ENCODE results near the gene PLXNB1. TPM values are rescaled to one million over a fixed set of nuclear protein-coding genes. Genes with fewer than 3 reads are reported as not detected.

Gene PLXNB1
- total and polyA plus RNA-seq, 4 donors, result 36.0 to 123 (median 86.1) TPM

GRCh38 chr3:48398701-48399386, 31.0 kb downstream of the PLXNB1 start:
- no peaks in the 10 kb centered on the region for H3K27me3 ChIP-seq (ENCODE audit: control insufficient read depth in 3 of 3, insufficient read depth in 3 of 3, low read length in 2 of 3)
- WGBS, 2 donors, result 51 to 79% methylated on average over 11 of the region's 11 CpGs
- ATAC-seq (ENCODE audit: insufficient read depth, low FRiP score) (no peak), DNase-seq (no peak)
- no peak for TF ChIP-seq CTCF (IDR thresholded peaks at IDR 0.05; ENCODE audit: control extremely low read depth, extremely low read depth)
- H3K4me3 ChIP-seq, result no peak overlapping the region
- peaks cover 0 to 3% (median 0%) of the 10 kb centered on the region in 4 donors for H3K36me3 ChIP-seq (ENCODE audit: control insufficient read depth in 4 of 4, insufficient read depth in 4 of 4, low read length in 4 of 4)
- no peaks in the 10 kb centered on the region for H3K9me3 ChIP-seq (ENCODE audit: control insufficient read depth in 4 of 4, insufficient read depth in 3 of 4, low read length in 3 of 4)
- H3K4me1 ChIP-seq (ENCODE audit: control insufficient read depth in 5 of 5, insufficient read depth in 5 of 5, low read length in 5 of 5), result no peaks in the 10 kb centered on the region
- H3K9ac ChIP-seq (ENCODE audit: insufficient read depth in 1 of 2, low read length in 2 of 2), result no peak overlapping the region
- no peak overlapping the region for H3K27ac ChIP-seq (ENCODE audit: low read depth in 1 of 2, low read length in 1 of 2)

- ATAC-seq (ENCODE audit: insufficient read depth, low FRiP score) (no peak), DNase-seq (no peak)
- H3K27me3 ChIP-seq (ENCODE audit: control insufficient read depth in 3 of 3, insufficient read depth in 3 of 3, low read length in 2 of 3), result no peaks in the 10 kb centered on the region
- 67 to 71% methylated on average over 9 of the region's 9 CpGs for WGBS, 2 donors
- H3K27ac ChIP-seq (ENCODE audit: low read depth in 1 of 2, low read length in 1 of 2), result no peak overlapping the region
- no peaks in the 10 kb centered on the region for H3K36me3 ChIP-seq (ENCODE audit: control insufficient read depth in 4 of 4, insufficient read depth in 4 of 4, low read length in 4 of 4)
- TF ChIP-seq CTCF (IDR thresholded peaks at IDR 0.05; ENCODE audit: control extremely low read depth, extremely low read depth), result no peak
- H3K9me3 ChIP-seq (ENCODE audit: control insufficient read depth in 4 of 4, insufficient read depth in 3 of 4, low read length in 3 of 4), result no peaks in the 10 kb centered on the region
- no peak overlapping the region for H3K4me3 ChIP-seq
- no peaks in the 10 kb centered on the region for H3K4me1 ChIP-seq (ENCODE audit: control insufficient read depth in 5 of 5, insufficient read depth in 5 of 5, low read length in 5 of 5)
- H3K9ac ChIP-seq (ENCODE audit: insufficient read depth in 1 of 2, low read length in 2 of 2), result no peak overlapping the region
Measured at GRCh38 chr3:48397767-48398681, 31.9 kb downstream of the PLXNB1 start.

GRCh38 chr3:48395714-48396113, 34.2 kb downstream of the PLXNB1 start:
- H3K4me1 ChIP-seq (ENCODE audit: control insufficient read depth in 5 of 5, insufficient read depth in 5 of 5, low read length in 5 of 5), result no peaks in the 10 kb centered on the region
- no peak for TF ChIP-seq CTCF (IDR thresholded peaks at IDR 0.05; ENCODE audit: control extremely low read depth, extremely low read depth)
- no peak overlapping the region for H3K4me3 ChIP-seq
- WGBS, 2 donors, result 80 to 82% methylated on average over 3 of the region's 3 CpGs
- DNase-seq (no peak), ATAC-seq (ENCODE audit: insufficient read depth, low FRiP score) (no peak)
- no peaks in the 10 kb centered on the region for H3K27me3 ChIP-seq (ENCODE audit: control insufficient read depth in 3 of 3, insufficient read depth in 3 of 3, low read length in 2 of 3)
- H3K27ac ChIP-seq (ENCODE audit: low read depth in 1 of 2, low read length in 1 of 2), result no peak overlapping the region
- no peaks in the 10 kb centered on the region for H3K36me3 ChIP-seq (ENCODE audit: control insufficient read depth in 4 of 4, insufficient read depth in 4 of 4, low read length in 4 of 4)
- H3K9me3 ChIP-seq (ENCODE audit: control insufficient read depth in 4 of 4, insufficient read depth in 3 of 4, low read length in 3 of 4), result no peaks in the 10 kb centered on the region
- H3K9ac ChIP-seq (ENCODE audit: insufficient read depth in 1 of 2, low read length in 2 of 2), result no peak overlapping the region
